Measurements from ENCODE around the gene PRKG1.

- TF ChIP-seq, protein P1, sequence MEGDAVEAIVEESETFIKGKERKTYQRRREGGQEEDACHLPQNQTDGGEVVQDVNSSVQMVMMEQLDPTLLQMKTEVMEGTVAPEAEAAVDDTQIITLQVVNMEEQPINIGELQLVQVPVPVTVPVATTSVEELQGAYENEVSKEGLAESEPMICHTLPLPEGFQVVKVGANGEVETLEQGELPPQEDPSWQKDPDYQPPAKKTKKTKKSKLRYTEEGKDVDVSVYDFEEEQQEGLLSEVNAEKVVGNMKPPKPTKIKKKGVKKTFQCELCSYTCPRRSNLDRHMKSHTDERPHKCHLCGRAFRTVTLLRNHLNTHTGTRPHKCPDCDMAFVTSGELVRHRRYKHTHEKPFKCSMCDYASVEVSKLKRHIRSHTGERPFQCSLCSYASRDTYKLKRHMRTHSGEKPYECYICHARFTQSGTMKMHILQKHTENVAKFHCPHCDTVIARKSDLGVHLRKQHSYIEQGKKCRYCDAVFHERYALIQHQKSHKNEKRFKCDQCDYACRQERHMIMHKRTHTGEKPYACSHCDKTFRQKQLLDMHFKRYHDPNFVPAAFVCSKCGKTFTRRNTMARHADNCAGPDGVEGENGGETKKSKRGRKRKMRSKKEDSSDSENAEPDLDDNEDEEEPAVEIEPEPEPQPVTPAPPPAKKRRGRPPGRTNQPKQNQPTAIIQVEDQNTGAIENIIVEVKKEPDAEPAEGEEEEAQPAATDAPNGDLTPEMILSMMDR (IDR thresholded peaks at IDR 0.05; ENCODE audit: insufficient read depth, low read length), result no peak
- no peak for TF ChIP-seq POLR2AphosphoS5 (IDR thresholded peaks at IDR 0.05; ENCODE audit: low read depth)
- no peak for TF ChIP-seq GABPA (IDR thresholded peaks at IDR 0.05; ENCODE audit: low read depth)
These were observed 1171.3 kb downstream of the PRKG1 start for GRCh38 chr10:52245547-52245946.

All from HL-60 (cell line).